Naive thymus-derived CD8-positive, alpha-beta T cell (primary cell): Measurements from ENCODE around the gene MORN1. TPM values are rescaled to one million over a fixed set of nuclear protein-coding genes. Genes with fewer than 3 reads are reported as not detected.
"Not testable (repeated sequence)": the region's sequence is repeated elsewhere in the genome, so short reads cannot be mapped to it uniquely, and the experiment has no call there.

Experiments used
- ATAC-seq, 2 donors: fragments of 150-1000 bp; cut with Tn5 transposase in 1 of 2; sonication (Bioruptor Pico), chemical (Tn5 transposase) in 1 of 2; 1 replicate in 1 of 2; 2 replicates in 1 of 2; pipeline ENCODE4 v1.10.0; 2021; ENCODE audit warnings: mild to moderate bottlenecking in 2 of 2, moderate library complexity in 2 of 2
- POLR2A ChIA-PET: fragments of 350-600 bp; sonication (Branson Sonifier 250); formaldehyde crosslinking; loops from one replicate; lab custom pipeline; 2021; ENCODE audit warnings: antibody characterized with exemption; lab: Charles Lee
- DNase-seq, 10 donors: peaks; one replicate each; pipeline versions ENCODE4 v3.0.0 to v3.0.0-alpha.2; 2020 to 2022
- H3K27ac Mint-ChIP-seq, 10 donors: one replicate each; pipeline ENCODE4 v1.8.0; 2020 to 2022; ENCODE audit warnings: mild to moderate bottlenecking in 10 of 10, mixed read lengths in 10 of 10, moderate library complexity in 4 of 10, inconsistent platforms in 1 of 10
- H3K27me3 Mint-ChIP-seq, 5 donors: one replicate each; pipeline ENCODE4 v1.8.0; 2021 to 2022; ENCODE audit warnings: mixed read lengths in 5 of 5
- H3K36me3 Mint-ChIP-seq, 3 donors: one replicate each; pipeline ENCODE4 v1.8.0; 2020 to 2022; ENCODE audit warnings: mixed read lengths in 3 of 3, mild to moderate bottlenecking in 2 of 3, inconsistent platforms in 1 of 3
- H3K4me1 Mint-ChIP-seq, 4 donors: one replicate each; pipeline ENCODE4 v1.8.0; 2021 to 2022; ENCODE audit warnings: mixed read lengths in 4 of 4
- H3K4me3 Mint-ChIP-seq, 10 donors: one replicate each; pipeline ENCODE4 v1.8.0; 2020 to 2022; ENCODE audit warnings: mild to moderate bottlenecking in 10 of 10, mixed read lengths in 10 of 10, moderate library complexity in 6 of 10, inconsistent platforms in 1 of 10
- H3K9me3 Mint-ChIP-seq, 9 donors: one replicate each; pipeline ENCODE4 v1.8.0; 2020 to 2022; ENCODE audit warnings: mixed read lengths in 9 of 9, mild to moderate bottlenecking in 3 of 9, inconsistent platforms in 1 of 9, moderate library complexity in 1 of 9
- polyA plus RNA-seq, 3 donors: library from polyadenylated mRNA; unstranded; fragments of 300-500 nt; fragmentation: Illumina TruSeq; gene quantifications; one replicate each; pipeline ENCODE4 v1.2.3, GENCODE V29; 2021
- total RNA-seq, 8 experiments: library from RNA in 2 of 8; stranded (reverse) in 2 of 8; gene quantifications; one replicate each; pipeline ENCODE4 v1.2.3 and lab custom pipeline; 2021 to 2026

The MORN1 gene
- total and polyA plus RNA-seq, 5 experiments from 2014 or later: 4.3 to 18.8 (median 7.1) TPM

DNA sequence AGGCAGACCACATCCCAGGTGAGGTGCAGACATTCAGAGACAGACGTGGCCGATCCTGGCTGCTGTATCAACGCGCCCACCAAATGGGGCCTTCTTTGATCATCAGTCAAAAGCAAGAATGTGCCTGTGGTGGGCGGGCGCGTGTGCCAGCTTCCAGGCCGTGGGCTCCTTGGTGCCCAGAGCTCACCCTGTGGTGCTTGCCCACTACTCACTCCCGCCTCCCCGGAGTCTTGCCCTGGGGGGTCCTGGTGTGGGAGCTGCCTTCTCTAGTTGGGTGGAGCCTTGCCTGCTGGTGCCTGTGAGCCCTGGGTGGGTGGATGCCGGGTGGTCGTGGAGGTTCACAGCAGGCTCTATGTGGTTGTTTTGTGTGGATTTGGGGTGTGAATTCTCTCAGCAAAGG lies 92.7 kb downstream of the MORN1 start:
- H3K4me3 Mint-ChIP-seq: peak overlapping the region in 9 of 10 donors; percentile 8 to 81 (median 69)
- POLR2A ChIA-PET: interaction anchor here (1.2 to 12.8 kb wide), 5 partner anchors 10 to 67 kb away, joined by 3 to 115 read pairs (median 52); partner anchors contain the start of gene SKI
- H3K36me3 Mint-ChIP-seq: peaks cover 0 to 12% (median 0%) of the 10 kb centered on the region in 3 donors
- peaks cover 0 to 1% (median 0%) of the 10 kb centered on the region in 9 donors for H3K9me3 Mint-ChIP-seq
- no peaks in the 10 kb centered on the region for H3K27me3 Mint-ChIP-seq
- peak overlapping the region; percentile 85 to 100 (median 98) for H3K27ac Mint-ChIP-seq
- DNase-seq (no peak), ATAC-seq (no peak)
- H3K4me1 Mint-ChIP-seq: peaks cover 21 to 90% (median 80%) of the 10 kb centered on the region in 4 donors

DNA sequence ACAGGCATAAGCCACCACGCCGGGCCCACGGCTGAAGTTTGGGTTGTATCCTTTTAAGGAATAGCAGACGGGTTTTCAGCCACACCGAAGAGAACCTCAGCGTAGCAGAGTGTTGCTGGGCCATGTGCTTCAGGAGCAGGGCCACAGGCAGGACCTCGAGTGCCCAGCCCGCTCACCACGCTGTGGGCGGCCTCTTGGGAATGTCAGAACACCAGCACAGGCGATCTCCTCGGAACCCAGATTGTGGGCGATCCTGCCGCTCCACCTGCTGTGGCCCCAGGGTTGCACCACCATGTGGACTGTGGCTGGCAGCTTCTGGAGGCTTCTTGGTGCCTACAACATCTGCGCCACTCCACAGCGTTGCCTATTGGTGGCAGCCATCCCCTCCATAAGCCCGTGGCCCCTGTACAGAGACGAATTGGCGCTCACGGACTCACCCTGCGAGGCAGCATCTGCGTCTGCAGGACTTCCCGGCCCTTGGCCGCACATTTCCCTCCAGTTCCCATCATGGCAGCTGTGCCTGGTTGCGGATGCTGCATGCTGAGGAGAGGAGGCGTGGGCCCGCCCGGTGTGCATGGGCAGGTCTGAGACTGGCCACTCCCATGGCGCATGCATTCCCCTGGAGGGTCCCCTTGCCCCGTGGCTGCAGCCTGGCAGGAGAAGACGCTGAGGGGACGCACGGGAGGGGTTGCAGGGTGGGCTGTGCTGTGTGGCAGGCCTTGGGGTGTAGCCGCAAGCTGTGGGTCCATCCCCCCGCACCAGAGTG lies 93.9 kb downstream of the MORN1 start:
- no peak for DNase-seq
- POLR2A ChIA-PET: interaction anchor here (5.9 to 12.8 kb wide), 2 partner anchors 16 to 66 kb away, joined by 112 to 115 read pairs; partner anchors contain the start of gene SKI
- Mint-ChIP-seq H3K27me3 (no peaks in the 10 kb centered on the region), H3K27ac (peak overlapping the region in 8 of 10 donors; percentile 63 to 100 (median 82)), H3K36me3 (peaks cover 0 to 6% (median 0%) of the 10 kb centered on the region in 3 donors), H3K9me3 (no peaks in the 10 kb centered on the region), H3K4me3 (peak overlapping the region in 3 of 10 donors; percentile 8 to 24 (median 11)), H3K4me1 (peaks cover 25 to 93% (median 82%) of the 10 kb centered on the region in 4 donors)
- no peak for ATAC-seq

DNA sequence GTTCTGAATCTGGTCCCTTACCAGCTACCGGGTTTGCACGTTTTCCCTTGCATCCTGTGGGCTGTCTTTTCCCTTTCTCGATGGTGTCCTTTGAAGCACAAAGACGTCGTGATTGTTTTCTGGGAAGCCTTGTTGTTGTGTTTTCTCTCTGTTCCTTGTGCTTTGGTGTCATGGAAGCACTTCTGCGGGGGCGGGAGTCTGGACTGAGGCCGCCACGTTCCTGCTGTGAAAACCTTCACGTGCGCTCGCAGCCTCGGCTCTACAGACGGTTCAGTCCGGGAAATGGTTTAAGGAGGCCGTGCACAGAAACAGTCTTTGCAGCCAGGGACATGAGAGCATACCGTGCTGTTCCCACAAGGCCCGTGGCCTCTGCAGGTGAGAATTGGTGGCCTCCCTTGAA lies 94.7 kb downstream of the MORN1 start:
- H3K4me1 Mint-ChIP-seq: peaks cover 29 to 93% (median 85%) of the 10 kb centered on the region in 4 donors
- H3K4me3 Mint-ChIP-seq: peak overlapping the region in 3 of 10 donors; percentile 26 to 65 (median 39)
- peak overlapping the region; percentile 55 to 92 (median 81) for H3K27ac Mint-ChIP-seq
- peaks cover 0 to 6% (median 0%) of the 10 kb centered on the region in 3 donors for H3K36me3 Mint-ChIP-seq
- no peak for ATAC-seq
- no peak for DNase-seq
- POLR2A ChIA-PET: interaction anchor here (0.8 to 12.8 kb wide), 4 partner anchors 8 to 85 kb away, joined by 3 to 112 read pairs (median 8); no protein-coding TSS in a partner anchor
- H3K27me3 Mint-ChIP-seq: no peaks in the 10 kb centered on the region
- H3K9me3 Mint-ChIP-seq: no peaks in the 10 kb centered on the region

DNA sequence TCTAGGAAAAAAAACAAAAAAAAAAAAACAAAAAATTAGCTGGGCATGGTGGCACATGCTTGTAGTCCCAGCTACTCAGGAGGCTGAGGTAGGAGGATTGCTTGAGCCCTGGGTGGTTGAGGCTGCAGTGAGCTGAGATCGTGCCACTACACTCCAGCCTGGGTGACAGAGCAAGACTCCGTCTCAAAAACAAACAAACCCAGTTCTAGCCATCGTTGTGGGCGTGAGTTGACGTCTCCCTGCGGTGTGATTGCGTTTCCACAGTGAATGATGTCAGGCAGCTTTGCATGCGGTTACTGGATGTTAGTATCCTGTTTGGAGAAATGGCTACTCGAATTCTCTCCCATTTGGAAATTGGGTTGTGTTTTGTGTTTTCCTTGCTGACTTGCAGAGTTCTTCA lies 95.1 kb downstream of the MORN1 start:
- Mint-ChIP-seq H3K27ac (peak overlapping the region; percentile 55 to 92 (median 81)), H3K4me1 (peaks cover 28 to 92% (median 85%) of the 10 kb centered on the region in 4 donors), H3K4me3 (peak overlapping the region in 3 of 10 donors; percentile 26 to 65 (median 39))
- not testable (repeated sequence) for DNase-seq, H3K27me3 Mint-ChIP-seq, ATAC-seq, H3K36me3 Mint-ChIP-seq, H3K9me3 Mint-ChIP-seq
- POLR2A ChIA-PET: interaction anchor here (0.8 to 12.8 kb wide), 4 partner anchors 8 to 85 kb away, joined by 3 to 112 read pairs (median 8); no protein-coding TSS in a partner anchor

DNA sequence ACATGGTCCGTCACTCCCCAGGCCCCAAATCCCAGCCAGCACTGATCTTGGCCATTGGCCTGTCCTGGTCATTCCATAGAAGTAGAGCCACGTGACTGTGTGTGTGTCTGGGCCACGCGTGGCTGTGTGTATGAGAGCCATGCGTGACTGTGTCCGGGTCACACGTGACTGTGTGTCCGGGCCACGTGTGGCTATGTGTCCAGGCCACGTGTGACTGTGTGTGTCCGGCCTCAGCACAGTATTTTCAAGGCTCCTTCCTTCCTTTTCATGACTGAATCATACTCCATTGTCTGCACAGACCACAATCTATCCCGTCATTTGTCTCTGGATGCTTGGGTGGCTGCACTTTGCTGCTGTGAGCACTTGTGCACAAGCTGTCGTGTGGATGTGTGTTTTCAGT lies 95.8 kb downstream of the MORN1 start:
- Mint-ChIP-seq H3K9me3 (no peaks in the 10 kb centered on the region), H3K4me3 (peak overlapping the region in 7 of 10 donors; percentile 5 to 73 (median 50)), H3K27ac (peak overlapping the region; percentile 8 to 90 (median 60)), H3K36me3 (peaks cover 0 to 6% (median 0%) of the 10 kb centered on the region in 3 donors), H3K27me3 (no peaks in the 10 kb centered on the region), H3K4me1 (peaks cover 34 to 94% (median 86%) of the 10 kb centered on the region in 4 donors)
- ATAC-seq (no peak), DNase-seq (no peak)
- POLR2A ChIA-PET: interaction anchor here (3.0 to 12.8 kb wide), 2 partner anchors 18 to 40 kb away, joined by 10 to 112 read pairs; no protein-coding TSS in a partner anchor

DNA sequence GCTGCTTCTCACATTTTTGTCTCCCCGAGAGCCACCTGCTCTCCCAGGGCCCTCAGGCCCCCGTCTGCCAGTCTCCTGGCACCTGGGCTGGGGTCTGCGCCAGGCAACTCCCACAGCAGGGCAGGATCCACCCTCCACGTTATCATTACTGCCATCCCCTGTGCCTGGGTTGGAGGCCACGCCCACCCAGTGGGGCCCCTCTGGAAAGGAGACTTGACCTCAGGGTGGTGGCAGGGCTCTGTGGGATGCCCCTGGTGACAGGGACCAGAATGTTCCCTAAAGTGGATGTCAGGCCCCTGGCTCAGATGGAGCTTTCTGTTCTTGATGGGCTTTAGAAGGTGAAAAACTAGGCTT lies 96.7 kb downstream of the MORN1 start:
- DNase-seq (no peak), ATAC-seq (no peak)
- POLR2A ChIA-PET: interaction anchor here (1.0 to 12.8 kb wide), 4 partner anchors 19 to 64 kb away, joined by 3 to 112 read pairs (median 7); no protein-coding TSS in a partner anchor
- Mint-ChIP-seq H3K9me3 (no peaks in the 10 kb centered on the region), H3K4me1 (peaks cover 41 to 96% (median 86%) of the 10 kb centered on the region in 4 donors), H3K36me3 (peaks cover 0 to 6% (median 0%) of the 10 kb centered on the region in 3 donors), H3K27ac (peak overlapping the region in 8 of 10 donors; percentile 34 to 90 (median 58)), H3K27me3 (no peaks in the 10 kb centered on the region), H3K4me3 (peak overlapping the region in 5 of 10 donors; percentile 4 to 90 (median 41))

DNA sequence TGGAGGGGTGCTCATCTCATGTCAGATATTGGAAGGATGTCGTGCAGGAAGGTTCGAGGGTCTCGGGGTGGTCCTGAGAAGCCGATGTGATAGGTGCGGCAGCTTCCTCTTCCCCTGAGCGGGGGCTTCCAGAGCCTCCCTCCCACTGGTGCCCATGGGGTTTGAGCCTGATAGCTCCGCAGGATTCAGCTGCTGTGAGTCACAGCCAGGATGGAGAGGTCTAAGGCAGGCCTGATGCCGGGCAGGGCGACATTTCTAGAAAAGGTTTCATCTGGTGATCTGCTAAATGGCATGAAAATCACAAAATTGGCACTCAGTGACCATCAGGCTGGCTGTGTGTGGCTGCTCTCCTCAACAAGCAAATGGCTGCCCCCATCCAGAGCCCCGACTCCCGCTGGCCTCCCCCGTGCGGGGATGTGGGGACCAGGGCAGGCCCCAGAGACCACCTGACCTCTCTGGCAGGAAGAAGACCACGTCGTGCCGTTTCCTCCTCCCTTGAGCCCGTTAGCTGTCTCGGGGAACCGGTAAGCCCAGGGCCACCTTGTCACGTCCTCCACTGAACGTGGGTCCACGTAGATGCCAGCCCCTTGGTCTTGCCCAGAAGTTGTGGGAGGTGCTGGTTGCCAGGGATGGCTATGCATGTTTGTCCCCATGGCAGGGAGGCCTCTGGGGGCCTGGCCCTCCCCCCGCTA lies 97.2 kb downstream of the MORN1 start:
- no peaks in the 10 kb centered on the region for H3K9me3 Mint-ChIP-seq
- H3K27ac Mint-ChIP-seq: peak overlapping the region; percentile 14 to 86 (median 64)
- no peak for ATAC-seq
- peak overlapping the region in 6 of 10 donors; percentile 19 to 90 (median 50) for H3K4me3 Mint-ChIP-seq
- no peaks in the 10 kb centered on the region for H3K27me3 Mint-ChIP-seq
- POLR2A ChIA-PET: interaction anchor here (0.5 to 12.8 kb wide), 6 partner anchors 18 to 88 kb away, joined by 3 to 112 read pairs (median 4); no protein-coding TSS in a partner anchor
- no peak for DNase-seq
- peaks cover 0 to 6% (median 0%) of the 10 kb centered on the region in 3 donors for H3K36me3 Mint-ChIP-seq
- peaks cover 41 to 95% (median 86%) of the 10 kb centered on the region in 4 donors for H3K4me1 Mint-ChIP-seq

DNA sequence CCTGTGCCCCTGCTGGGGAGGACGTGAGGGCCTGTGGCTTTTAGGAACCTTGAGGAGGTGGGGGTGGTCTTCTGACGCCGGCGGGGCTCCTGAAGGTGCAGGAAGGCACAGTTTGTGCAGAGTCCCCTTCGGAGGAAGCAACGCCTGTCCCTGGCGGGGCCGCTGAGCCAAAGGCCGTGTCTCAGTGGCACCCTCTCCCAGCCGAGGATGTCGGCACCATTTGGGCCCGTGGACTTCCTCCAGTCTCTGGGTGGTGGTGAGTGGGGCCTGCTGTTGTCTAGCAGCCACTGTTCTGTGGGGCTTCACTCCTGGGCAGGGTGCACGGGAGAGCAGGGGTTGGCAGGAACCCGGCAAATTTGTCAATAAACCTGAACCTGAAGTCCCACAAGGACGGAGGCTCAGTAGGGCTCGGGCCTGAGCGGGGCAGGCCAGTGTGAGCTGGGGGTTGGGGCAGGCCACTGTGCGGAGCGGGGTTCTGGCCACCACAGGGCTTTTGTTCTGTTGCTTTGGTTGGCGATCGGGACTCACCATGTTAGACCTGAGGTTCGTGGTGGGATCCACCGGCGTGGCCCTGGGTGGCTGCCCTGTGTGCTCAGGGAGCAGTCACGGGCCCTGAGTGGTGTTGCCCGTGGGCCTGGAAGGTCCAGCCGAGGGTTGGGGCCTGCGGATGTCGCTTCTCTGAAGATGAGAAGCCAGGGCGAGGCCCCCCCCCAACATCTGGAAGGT lies 98.5 kb downstream of the MORN1 start:
- DNase-seq: no peak
- peaks cover 0 to 6% (median 0%) of the 10 kb centered on the region in 3 donors for H3K36me3 Mint-ChIP-seq

DNA sequence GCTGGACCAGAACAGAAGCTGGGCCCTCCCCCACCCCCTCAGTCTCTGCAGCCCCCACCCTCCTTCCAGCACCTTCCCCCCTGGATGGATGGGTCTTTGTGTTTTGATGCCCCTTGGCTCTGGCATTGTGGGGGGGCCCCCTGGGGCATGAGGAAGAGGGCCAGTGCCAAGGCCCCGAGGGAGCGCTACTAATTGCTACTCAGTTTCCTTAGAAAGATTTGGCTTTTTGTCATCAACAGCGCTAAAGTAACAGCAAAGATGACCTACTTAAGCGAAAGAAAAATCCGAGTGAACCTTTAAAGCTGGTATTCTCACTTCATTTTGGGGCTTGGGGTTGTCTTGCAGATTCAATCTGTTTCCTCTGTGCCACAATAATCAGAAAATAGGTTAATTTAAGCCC lies 99.8 kb downstream of the MORN1 start:
- H3K27ac Mint-ChIP-seq: peak overlapping the region; percentile 69 to 98 (median 90)
- no peaks in the 10 kb centered on the region for H3K27me3 Mint-ChIP-seq
- ATAC-seq (no peak), DNase-seq (no peak)
- POLR2A ChIA-PET: interaction anchor here (0.5 to 2.3 kb wide), 11 partner anchors 9 to 62 kb away, joined by 3 to 19 read pairs (median 4); no protein-coding TSS in a partner anchor
- H3K4me3 Mint-ChIP-seq: peak overlapping the region; percentile 16 to 92 (median 58)
- H3K9me3 Mint-ChIP-seq: no peaks in the 10 kb centered on the region
- peaks cover 39 to 90% (median 87%) of the 10 kb centered on the region in 4 donors for H3K4me1 Mint-ChIP-seq
- H3K36me3 Mint-ChIP-seq: peaks cover 0 to 6% (median 0%) of the 10 kb centered on the region in 3 donors

More for the DNA sequence above, 98.5 kb downstream of the MORN1 start:
- Mint-ChIP-seq H3K9me3 (no peaks in the 10 kb centered on the region), H3K4me3 (peak overlapping the region in 4 of 10 donors; percentile 15 to 90 (median 46)), H3K27ac (peak overlapping the region in 9 of 10 donors; percentile 43 to 85 (median 66)), H3K27me3 (no peaks in the 10 kb centered on the region), H3K4me1 (peaks cover 38 to 95% (median 86%) of the 10 kb centered on the region in 4 donors)
- POLR2A ChIA-PET: interaction anchor here (0.6 to 1.3 kb wide), 2 partner anchors 38 to 41 kb away, joined by 3 read pairs; no protein-coding TSS in a partner anchor
- ATAC-seq: no peak

DNA sequence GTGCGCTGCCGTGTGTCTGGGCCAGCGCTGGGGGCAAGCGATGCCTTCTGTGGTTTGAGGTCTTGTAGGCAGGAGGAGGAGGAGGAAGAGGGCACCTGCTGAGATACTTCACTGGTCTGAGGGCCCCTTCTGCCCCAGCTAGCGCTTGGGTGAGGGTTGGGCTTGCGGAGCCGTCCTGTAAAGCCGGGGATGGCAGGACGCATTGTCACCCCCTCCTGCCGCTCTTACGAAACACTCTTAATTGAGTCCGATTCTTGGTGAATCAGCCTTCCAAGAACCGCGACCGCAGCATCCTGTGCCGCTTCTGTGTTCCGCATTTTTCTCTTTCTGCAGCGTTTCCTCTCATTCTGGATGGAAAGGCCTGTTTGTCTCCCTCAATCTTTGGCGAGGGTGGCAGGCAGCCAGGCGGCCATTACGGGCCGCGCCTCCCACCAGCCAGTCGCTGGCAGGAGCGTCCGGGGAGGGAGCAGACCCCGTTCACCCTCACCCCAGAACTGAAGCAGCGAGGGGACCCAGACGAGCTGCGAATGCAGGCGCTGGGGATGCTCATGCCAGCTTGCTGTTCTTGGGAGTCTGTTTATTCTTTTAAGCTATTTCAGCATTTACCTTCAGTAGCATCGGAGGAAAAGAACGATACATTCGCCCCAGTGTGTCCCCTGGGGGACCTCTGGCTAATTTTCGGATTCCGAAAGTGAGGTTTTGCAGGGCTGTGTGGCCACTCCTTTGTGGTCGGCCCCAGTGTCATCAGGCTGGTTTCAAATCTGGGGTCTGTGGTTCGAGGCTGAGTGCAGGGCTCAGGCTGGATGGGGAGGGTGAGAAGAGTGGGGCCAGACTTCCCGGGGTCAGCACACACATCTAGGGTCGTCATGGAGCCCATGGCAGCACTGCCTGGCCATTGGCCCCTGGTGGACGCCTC lies 100.5 kb downstream of the MORN1 start:
- ATAC-seq (peak; percentile 66 to 77), DNase-seq (peak in 9 of 10 donors; percentile 65 to 79 (median 72))
- Mint-ChIP-seq H3K9me3 (no peaks in the 10 kb centered on the region), H3K4me3 (peak overlapping the region; percentile 75 to 92 (median 88)), H3K27me3 (no peaks in the 10 kb centered on the region), H3K36me3 (peaks cover 0 to 7% (median 0%) of the 10 kb centered on the region in 3 donors), H3K27ac (peak overlapping the region; percentile 90 to 98 (median 94)), H3K4me1 (peaks cover 37 to 91% (median 87%) of the 10 kb centered on the region in 4 donors)
- POLR2A ChIA-PET: interaction anchor here (0.5 to 2.3 kb wide), 8 partner anchors 10 to 58 kb away, joined by 3 to 19 read pairs (median 4); no protein-coding TSS in a partner anchor
